ENCODE results near the gene GRIK3.
A peak's percentile ranks its signal among the peaks of the same experiment; 100 is the strongest.
"Not testable (repeated sequence)": the region's sequence is repeated elsewhere in the genome, so short reads cannot be mapped to it uniquely, and the experiment has no call there.

GRIK3 gene

DNA sequence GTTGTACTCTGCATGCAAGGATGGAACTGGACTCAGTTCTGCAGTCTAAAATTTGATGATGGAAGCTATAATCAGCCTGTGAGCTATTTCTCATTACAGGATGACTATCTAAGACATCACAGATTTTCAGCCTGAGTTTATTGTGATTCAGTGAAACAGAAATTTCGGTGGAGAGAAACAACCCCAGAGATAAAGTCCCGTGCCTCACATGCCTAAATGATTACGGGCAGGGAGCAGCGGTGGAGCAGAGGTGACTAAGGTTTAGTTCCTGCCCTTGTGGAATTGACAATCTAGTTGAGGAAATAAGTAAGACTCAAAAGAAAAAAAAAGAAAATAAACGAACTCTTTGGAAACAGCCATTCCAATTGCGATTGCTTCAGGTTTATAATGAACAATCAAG is 96.9 kb downstream of the GRIK3 start:
- DNase-seq = no peak

DNA sequence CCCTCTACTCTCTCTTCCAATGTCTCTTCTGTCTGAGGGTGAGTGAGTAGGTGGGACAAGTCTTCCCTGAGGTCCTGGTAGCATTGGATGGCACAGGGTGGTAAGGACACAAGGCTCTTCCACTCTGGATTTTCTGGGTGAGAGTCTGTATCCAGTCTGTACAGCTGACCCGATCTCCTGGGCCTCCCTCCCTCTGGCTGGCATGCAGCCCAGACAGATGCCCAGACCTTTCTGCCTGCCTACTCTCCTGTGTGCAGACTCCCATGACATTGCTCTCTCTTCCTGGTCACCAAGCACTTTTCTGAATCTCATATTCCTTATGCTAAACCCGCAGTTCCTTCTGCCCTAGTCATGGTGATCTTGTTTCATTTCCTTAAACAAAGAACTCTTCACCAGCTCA is 100.3 kb downstream of the GRIK3 start:
- no peak for DNase-seq

DNA sequence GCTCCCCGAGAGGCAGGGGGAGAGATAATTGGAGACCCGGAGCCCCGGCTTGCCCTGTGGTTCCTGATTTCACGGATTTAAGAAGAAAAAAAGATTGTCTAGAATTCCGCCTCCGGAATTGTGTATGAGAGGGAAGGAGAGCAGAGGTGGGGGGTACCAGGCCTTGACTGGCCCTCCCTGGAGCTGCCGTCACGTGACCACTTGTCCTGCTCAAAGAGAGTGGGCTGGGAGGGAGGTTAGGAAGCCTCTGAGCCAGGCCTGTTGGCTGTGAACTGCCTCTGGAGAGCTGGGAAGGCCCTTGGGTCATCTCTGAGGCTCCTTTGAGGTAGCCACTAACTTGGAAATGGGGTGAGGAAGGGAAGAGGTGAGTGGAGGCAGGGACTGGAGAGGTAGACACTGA is 106.5 kb downstream of the GRIK3 start:
- DNase-seq = no peak

DNA sequence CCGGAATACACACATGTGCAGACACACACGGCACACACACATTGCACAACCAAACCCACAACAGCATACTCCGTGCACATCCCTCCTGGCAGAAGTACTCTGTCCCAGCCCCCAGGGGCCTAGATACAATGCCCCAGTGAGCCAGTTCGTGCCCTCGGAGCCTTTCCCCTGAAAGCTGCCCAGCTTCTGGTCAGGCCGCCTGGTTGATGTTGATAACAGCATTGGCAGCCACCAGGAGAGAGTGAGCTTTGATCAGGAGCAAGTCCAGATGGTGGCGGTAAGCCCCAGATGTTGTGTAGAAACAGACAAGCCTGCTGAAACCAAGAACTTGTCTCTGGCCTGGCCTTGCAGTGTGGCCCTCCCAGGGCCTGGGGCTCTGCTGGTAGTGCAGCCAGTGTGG is 109.1 kb downstream of the GRIK3 start:
- no peak for DNase-seq

DNA sequence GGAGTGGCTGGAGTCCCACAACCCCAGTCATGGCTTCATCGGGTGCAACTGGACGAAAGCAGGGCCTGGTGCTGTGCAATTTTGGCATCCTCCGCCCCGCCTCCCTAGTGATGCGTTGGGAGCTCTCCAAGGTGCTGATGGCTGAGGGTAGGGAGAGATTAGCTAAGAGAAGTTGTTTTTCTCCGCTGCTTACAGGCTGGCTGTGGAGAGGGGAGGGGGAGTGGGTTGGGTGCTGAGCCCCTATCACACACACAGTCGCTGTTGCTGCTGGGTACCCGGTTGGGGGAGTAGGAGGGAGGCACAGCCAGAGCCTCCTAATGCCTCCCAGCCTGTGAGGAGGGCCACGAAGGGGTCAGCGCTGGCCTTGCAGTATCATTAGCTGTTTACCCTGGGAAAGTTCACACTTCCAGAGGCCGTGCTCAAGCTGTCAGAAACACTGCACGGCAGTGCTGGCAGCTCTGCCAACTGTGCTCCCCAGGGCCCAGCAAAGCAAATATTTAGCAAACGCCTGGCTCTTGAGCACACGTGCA is 110.0 kb downstream of the GRIK3 start:
- peak; percentile 12 for DNase-seq

DNA sequence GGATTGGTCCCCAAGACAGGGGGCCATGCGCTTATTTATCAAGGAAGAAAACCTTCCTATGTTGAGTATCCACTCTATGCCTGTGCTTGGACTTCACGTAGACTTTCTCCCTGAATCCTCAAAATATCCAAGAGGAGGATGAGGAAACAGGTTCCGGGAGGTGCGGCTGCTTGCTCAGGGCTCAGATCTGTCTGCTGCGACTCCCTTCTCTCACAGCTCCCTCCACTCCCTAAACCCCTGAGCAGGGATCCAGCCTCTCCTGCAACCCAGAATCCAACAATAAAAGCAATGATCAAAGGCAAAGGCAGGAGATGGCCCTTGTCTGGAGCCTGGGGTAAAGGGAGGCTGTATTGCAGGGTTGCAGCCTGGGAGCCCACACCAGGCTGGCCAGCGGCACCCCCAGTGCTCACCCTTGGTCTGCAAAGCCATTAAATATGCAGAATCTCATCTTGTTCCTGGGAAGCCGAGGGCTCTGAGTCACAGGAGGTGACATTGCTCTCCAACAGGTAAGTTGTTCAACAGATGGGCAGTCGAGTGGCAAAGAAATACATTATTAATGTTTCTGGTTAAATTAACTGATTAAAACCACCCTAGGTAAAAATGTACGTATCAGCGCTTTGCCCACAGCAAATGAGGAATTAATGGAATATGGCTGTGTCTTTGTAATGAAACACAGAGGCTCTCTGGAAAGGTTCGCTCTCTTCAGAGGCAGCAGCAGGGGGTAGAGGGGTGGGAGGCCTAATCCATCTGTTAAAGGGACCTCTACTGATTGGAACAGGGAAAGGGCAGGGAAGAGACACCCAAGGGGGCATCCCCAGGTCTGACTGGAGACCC is 111.5 kb downstream of the GRIK3 start:
- DNase-seq = no peak

DNA sequence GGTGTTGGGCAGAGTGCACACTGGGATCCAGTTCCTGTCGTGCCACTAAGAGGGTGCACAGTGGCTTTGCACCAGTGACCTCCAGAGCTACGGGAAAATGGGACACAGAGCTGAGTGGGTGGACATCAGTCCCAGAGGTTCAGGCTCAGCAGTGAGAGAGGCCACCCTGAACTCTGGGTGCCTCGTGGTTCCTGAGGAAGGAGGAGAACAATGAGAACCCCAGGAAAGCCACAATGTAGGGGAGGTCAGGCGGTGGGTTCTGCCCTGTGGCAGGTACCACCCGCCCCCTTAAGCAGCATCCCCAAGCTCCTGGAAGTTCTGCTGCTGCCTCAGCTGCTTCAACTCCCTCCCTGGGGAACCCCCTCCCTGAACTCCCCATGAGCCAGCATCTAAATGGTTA is 112.2 kb downstream of the GRIK3 start:
- DNase-seq = no peak

DNA sequence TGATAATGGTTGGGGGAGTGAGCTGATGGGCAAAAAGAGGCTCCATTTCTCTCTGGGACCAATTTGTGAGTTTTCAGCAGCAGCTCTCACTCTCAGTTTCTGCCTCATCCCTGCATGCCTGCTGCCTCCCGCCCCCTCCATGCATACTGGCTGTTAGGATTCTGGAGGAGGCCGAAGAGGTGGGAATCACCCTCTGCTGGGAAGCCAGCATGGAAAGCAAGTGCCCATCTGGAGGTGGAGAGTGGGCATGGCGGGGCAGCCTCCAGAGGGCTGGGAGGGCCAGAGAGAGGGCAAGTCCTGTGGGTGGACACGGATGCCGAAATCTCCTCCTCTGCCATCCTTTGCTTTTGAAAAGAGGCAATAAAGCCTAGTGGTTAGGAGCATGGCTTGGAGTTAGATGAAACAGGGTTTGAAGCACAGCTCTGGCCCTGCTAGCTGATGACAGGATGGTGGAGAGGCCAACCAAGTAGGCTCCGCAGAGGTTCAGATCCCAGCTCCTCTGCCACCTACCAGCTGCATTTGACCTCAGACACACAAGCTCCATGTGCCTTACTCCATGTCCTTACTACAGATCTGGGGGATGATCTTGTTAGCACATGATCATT is 113.4 kb downstream of the GRIK3 start:
- DNase-seq = no peak

DNA sequence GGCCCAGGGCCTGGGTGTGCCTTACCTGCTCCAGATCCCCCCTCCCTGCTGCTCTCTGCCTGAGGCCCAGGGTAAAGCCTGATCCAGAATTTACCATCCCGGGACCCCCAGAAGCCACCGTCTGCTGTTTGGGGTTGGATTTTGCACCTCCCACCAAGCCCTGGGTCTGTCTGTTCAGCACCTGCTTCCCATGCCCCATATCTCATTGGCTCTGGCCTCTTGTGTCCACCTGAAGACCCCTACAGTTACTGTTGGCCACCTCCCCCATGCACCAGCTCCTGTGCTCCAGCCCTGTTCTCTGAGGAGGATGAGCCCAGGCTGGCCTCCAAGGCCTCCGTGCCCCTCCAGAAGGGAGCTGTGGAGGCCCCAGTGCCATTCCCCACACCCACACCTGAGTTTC is 113.9 kb downstream of the GRIK3 start:
- no peak for DNase-seq

DNA sequence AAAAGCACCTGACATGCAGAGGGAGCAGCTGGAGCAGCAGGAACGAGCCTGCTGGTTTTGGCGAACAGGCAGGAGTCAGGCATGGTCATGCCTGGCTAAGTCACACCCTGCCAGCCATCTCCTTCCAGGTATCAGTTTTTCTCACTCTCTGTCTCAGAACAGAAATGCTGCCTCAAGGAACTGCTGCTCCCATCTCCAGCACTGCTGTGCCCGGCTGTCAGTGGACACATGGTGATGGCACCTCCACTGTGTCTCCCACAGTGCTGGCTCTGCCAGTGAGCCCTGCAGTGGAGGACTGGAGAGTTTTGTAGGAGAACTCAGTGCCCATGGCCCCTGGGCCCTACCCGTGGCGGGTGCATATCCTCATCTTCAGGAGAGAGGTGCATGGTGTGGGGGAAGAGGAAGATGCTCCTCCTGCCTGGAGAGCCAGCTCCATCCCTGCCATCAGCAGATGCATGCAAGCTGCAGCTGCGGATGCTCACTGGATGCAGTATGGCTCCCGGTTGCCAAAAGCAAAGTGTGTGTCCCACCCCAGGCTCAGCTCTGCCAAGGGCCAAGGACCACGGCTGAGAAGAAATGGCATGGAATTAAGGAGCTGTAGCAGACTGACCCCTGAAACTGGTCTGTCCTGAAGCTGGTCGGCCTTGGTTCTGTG is 114.7 kb downstream of the GRIK3 start:
- no peak for DNase-seq

DNA sequence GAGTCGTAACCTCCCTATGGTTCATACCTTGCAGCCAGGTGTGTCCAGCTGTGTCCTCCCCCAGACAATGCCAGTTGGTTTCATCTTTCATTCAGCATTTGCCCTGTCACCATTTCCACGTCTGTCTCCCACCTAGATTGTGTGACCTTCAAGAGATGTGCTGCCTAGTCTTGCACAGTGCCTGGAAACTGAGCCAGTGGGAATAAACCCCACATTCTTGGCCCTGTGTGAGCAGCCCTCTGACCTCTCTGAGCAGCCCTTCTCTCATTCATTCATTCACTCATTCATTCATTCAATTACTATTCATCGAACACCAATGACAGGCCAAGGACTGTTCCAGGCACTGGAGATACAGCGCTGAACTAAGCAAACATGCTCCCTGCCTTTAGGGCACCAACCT is 115.7 kb downstream of the GRIK3 start:
- DNase-seq = no peak

DNA sequence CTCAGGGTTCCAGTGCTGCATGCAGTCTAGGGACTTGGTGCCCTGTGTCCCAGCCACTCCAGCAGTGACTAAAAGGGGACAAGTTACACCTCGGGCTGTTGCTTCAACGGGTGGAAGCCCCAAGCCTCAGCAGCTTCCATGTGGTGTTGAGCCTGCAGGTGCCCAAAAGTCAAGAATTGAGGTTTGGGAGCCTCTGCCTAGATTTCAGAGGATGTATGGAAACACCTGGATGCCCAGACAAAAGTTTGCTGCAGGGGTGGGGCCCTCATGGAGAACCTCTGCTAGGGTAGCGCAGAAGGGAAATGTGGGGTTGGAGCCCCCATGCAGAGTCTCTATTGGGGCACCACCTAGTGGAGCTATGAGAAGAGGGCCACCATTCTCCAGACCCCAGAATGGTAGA is 117.8 kb downstream of the GRIK3 start:
- DNase-seq = not testable (repeated sequence)

DNA sequence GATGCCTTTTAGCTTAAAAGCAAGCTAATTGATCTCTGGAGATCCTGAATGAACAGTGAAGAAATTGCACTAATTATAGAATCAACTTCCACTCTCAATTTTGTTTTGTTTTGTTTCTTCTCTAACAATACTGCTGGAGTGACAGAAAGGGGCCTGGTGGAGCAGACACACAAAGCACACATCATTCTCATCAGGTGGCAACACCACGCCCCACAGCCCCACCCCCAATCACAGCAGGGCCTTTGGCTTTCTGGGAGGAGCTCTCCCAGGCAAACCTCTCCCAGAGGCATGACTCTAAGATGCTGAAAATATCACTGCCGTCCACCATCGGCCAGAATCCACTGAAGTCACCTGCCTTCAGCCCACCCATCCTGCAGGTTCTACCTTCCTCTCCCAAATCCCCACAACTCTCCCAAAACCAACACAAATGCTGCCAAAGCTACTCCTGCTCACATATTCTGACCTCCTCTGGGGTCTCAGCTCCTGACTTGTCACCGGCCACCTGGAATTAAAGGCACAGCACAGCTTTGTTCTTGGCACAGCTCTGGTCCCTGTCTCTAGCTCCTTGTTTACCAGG is 120.7 kb downstream of the GRIK3 start:
- no peak for DNase-seq

DNA sequence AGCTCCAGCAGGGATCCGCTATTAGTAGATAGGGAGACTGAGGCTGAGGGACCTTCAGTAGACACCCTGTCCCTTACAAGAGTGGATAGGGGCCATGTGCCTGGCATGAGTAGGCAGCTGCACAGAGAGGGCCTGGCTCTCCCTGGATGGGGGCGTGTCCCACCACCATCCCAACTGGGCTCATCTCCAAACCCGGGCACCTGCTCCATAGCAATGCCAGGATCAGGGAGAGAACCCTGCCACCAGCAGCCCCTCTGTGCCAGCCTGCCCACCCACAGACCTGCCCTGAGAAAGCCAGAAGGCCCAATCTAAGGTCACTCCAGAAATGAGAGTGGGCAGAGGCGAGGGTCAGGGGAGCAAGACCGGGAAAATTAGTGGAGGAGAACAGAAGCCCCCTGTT is 121.3 kb downstream of the GRIK3 start:
- DNase-seq = no peak

DNA sequence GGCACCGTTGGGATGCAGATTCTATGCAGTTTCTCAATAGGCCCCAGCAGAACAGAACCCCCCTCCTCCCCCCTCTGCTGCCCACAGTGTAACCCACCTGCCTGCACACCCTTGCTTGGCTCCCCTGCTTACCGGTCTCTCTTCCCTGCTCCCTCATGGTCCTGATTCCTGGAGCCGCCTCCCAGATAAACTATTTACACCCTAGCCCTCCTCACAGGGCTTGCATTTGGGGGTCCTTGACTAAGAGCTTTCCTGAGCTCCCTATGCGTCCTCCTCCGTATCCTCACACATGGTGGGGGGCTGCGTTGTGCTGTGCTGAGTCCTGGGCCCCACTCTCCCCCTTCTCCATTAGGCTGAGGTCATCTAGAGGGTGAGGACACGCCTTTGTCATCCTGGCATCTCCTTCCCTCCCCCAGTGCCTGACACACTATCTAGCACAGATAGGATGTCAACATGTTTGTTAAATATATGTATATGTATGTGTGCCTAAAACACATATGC is 121.9 kb downstream of the GRIK3 start:
- no peak for DNase-seq

DNA sequence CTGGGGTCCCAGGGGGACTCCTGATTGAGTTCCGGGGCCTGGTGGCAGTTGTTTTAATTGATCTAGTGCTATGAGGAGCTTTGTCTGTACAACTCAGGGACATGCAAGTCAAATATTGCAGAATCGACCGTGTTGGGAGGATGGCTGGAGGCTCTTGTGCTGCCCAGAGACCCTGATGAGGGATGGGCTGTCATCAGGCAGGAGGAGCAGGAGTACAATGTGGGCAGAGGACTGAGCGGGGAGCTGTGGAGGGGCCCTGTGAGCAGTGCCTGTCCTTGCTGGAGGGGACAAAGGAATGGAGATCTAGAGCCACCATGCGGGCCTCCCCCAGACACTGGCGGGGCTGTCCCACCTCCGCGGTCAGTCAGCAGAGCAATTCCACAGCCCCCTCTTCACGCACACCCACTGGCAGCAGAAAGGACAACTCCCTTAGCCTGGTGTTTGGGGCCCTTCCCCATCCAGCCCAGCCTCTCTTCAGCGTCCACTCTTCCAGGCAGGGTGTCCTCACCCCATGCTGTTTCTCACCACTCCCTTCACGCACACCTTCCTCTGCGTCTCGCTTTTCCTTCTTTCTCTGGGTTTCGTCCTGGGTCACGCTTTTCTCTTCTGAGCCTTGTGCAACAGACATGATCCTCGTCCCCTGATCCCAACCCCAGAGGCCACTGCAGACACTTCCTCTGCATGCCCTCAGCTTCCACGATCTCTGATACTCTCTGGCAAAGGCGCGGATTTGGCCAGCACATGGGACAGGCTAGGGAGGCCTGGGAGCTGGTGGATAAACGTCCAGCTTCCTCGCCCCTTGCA is 122.6 kb downstream of the GRIK3 start:
- no peak for DNase-seq

DNA sequence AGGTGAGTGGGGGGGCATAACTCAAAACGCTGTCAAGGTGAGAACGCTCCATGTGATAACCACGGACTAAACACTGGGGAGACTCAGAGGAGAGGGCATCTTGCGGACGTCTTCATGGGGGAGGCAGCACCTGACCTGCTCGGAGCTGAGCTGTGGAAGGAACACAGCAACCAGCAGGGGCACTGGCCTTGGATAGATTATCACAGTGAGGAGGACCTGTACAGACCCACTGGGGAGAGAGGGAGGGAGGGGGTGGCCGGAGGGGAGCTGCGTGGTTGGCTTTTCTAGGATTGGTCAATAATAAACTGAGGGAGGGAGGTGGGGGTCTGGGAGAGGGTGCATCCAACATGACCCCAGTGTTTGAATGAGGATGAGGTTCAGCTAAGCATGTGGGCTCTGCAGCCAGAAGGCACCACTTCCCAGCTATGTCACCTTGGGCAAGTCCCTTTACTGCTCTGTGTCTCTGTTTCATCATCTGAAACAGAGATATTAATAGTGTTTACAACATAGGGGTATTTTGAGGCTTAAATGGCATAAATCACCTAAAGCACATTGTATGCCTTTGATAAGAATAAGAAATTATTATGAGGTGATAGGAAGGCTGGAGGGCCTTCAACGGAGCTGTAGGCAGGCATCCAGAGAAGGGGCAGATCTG is 123.3 kb downstream of the GRIK3 start:
- no peak for DNase-seq

DNA sequence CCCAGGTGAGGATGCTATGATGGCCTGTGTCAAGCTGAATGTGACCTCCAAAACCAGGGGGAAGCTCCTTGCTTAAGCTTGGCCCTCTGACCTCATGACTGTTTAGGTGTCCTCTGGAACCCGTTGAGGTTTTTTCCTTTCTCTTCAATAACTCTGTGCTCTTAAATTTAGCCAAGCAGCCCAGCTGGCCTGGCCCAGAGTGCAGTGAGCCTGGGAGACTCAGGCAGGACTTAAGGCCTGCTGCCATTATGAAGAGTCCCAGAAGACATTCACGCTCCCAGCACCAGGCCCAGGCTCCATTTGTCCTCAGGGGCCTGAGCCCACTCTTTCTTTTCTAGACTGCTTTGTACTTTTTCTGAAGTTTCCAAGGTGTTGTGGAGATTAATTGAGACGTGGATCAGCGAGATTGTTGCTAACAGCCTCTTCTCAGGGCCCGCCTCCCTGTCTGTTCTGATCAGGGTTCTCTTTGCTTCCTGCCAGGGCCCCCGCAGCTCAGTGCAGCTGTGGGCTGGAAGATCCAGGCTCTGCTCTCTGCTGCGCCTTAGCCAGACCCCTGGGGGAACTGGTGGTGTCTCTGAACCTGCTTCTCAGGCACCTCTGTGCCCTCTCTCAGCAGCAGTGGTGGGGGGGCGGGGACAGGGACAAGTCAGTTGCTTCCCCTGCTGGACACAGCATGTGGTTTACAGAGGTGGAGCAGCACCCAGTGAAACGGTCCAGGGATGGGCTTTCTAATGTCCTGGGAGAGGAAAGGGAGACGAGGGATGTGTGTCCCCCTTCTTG is 124.2 kb downstream of the GRIK3 start:
- DNase-seq = no peak

DNA sequence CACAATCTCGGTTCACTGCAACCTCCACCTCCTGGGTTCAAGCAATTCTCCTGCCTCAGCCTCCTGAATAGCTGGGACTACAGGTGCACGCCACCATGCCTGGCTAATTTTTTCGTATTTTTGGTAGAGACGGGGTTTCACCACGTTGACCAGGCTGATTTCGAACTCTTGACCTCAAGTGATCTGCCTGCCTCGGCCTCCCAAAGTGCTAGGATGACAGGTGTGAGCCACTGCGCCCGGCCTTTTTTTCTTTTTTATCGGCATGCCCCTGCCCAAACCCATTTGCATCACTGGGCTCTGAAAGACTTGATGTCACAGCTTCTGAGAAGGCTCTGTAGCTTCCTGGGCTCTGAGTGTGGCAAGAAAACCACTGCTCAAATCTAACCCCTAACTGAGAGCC is 125.0 kb downstream of the GRIK3 start:
- not testable (repeated sequence) for DNase-seq

DNA sequence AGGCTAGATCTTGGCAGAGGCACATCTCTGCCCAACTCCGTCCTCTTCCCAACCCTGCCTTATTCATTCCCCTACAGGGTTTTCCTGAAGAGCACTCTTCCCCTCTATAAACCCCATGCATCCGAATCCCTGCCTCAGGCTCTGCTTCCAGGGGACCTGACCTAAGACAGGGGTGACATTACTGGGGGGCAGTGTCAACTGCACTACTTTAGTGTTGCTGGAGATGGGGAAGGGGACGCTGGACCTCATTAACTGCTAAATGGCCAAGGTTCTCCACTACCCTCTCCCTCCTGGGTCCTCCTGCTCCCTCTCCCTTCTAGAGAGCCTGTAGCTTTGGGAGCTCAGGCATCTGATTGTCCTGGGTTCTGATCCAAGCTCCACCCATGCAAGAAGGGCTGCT is 126.2 kb downstream of the GRIK3 start:
- DNase-seq = no peak

DNA sequence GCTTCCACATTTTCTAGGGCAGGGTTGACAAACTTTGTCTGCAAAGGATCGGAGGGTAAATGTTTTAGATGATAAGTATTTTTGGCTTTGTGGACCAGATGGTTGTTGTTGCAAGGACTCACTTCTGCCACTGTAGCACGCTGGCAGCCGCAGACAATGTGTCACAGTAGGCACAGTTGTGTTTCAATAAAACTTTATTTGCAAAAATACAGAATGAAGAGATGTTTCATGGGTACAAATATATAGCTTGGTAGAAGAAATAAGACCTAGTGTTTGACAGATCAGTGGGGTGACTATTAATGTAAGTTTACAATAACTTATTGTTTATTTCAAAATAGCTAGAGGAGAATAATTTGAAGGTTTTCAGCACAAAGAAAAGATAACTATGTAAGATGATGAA is 127.8 kb downstream of the GRIK3 start:
- no peak for DNase-seq
